Neural cell (in vitro differentiated cells): Measurements from ENCODE around the gene IRF3.

Experiments
- CTCF ChIP-seq: fragments of 450-650 bp; IDR thresholded peaks from 2 replicates; pipeline ENCODE4 v1.5.1; 2014; ENCODE audit warnings: antibody characterized with exemption, mild to moderate bottlenecking, moderate library complexity; ENCODE audit not compliant: poor library complexity, severe bottlenecking
- EP300 ChIP-seq: fragments of 450-650 bp; conservative IDR thresholded peaks from 2 replicates; pipeline ENCODE4 v1.6.1; 2014; ENCODE audit warnings: antibody characterized with exemption, mild to moderate bottlenecking, moderate library complexity; ENCODE audit not compliant: poor library complexity, severe bottlenecking
- EZH2 ChIP-seq: fragments of 200-600, 300-800 bp; shearing (Covaris generic), sonication (generic); IDR thresholded peaks from 2 replicates; pipeline ENCODE4 v1.6.1; 2014; ENCODE audit warnings: antibody characterized with exemption, low read length, borderline replicate concordance, mild to moderate bottlenecking; ENCODE audit not compliant: insufficient read depth, poor library complexity, severe bottlenecking
- RAD21 ChIP-seq: fragments of 450-650 bp; conservative IDR thresholded peaks from 2 replicates; pipeline ENCODE4 v1.6.1; 2014; ENCODE audit warnings: antibody characterized with exemption, mild to moderate bottlenecking, moderate library complexity

DNA sequence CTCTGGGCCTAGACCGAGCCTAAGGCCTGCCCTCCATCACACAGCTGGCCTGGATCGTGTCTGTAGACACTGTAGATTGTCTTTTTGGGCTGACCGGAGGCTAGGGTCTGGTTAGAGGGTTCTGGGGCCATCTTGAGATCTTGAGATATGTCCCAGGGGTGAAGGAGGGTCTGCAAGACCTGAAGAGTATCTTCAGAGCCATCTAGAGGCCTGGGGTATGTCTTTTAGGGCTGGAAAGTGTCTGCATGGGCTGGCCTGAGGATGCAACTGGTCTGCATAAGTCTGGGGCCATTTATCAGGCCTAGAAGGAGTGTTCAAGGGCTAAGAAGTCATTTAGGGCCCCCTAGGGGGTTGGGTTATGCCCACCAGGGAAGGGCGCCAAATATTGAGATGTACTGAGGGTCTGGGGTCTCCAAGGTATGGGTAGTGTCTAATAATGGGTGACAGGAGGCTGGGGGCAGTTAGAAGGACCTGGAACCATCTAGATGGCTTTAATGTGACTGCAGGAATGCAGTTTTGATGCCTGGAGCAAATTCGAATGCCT lies 23.1 kb downstream of the IRF3 start:
- no peak for TF ChIP-seq CTCF
- no peak for TF ChIP-seq EZH2
- TF ChIP-seq RAD21, result no peak
- no peak for TF ChIP-seq EP300
